Colon (tissue), 2 donors: ENCODE measurements around the gene SOX30.

Experiments used
- FAIRE-seq: peaks from 2 replicates; lab custom pipeline; 2012; peaks lifted over from hg19 to GRCh38; lab: Jason Lieb, UNC
- donor health status: control.
- donor health status: control.

The SOX30 gene

GRCh38 chr5:157659868-157660660 is 7.8 kb upstream of the SOX30 start:
- FAIRE-seq = no peak

- FAIRE-seq = no peak
Measured at GRCh38 chr5:157658893-157659292, 6.7 kb upstream of the SOX30 start.

- no peak for FAIRE-seq
Measured at GRCh38 chr5:157657516-157657915, 5.3 kb upstream of the SOX30 start.

- no peak for FAIRE-seq
Measured at GRCh38 chr5:157651623-157652376, 438 bp downstream of the SOX30 start.

- FAIRE-seq = no peak
Measured at GRCh38 chr5:157650991-157651611, 1.1 kb downstream of the SOX30 start.

GRCh38 chr5:157649101-157649500 is 3.1 kb downstream of the SOX30 start:
- no peak for FAIRE-seq

GRCh38 chr5:157648275-157648990 is 3.8 kb downstream of the SOX30 start:
- no peak for FAIRE-seq

GRCh38 chr5:157640406-157641066 is 11.7 kb downstream of the SOX30 start:
- no peak for FAIRE-seq

GRCh38 chr5:157630341-157630740 is 21.9 kb downstream of the SOX30 start:
- no peak for FAIRE-seq

GRCh38 chr5:157626831-157627230 is 25.4 kb downstream of the SOX30 start:
- FAIRE-seq = no peak

- FAIRE-seq = no peak
Measured at GRCh38 chr5:157624144-157624543, 28.1 kb downstream of the SOX30 start.

GRCh38 chr5:157620776-157621175 is 31.5 kb downstream of the SOX30 start:
- no peak for FAIRE-seq

- no peak for FAIRE-seq
Measured at GRCh38 chr5:157618191-157618765, 34.0 kb downstream of the SOX30 start.

- no peak for FAIRE-seq
Measured at GRCh38 chr5:157616785-157617184, 35.5 kb downstream of the SOX30 start.

GRCh38 chr5:157613385-157614245 is 38.6 kb downstream of the SOX30 start:
- no peak for FAIRE-seq

GRCh38 chr5:157612581-157612980 is 39.7 kb downstream of the SOX30 start:
- FAIRE-seq = no peak

- no peak for FAIRE-seq
Measured at GRCh38 chr5:157611571-157612476, 40.4 kb downstream of the SOX30 start.

- no peak for FAIRE-seq
Measured at GRCh38 chr5:157610990-157611389, 41.2 kb downstream of the SOX30 start.

- FAIRE-seq = no peak
Measured at GRCh38 chr5:157608972-157609565, 43.2 kb downstream of the SOX30 start.
